NCI-H1092 (cell line): ENCODE data around the gene COPS3.
A peak's percentile ranks its signal among the peaks of the same experiment; 100 is the strongest.

Experiments
- DNase-seq: peaks from one replicate; lab custom pipeline; 2025; lab: John Stamatoyannopoulos, UW

COPS3 gene

DNA sequence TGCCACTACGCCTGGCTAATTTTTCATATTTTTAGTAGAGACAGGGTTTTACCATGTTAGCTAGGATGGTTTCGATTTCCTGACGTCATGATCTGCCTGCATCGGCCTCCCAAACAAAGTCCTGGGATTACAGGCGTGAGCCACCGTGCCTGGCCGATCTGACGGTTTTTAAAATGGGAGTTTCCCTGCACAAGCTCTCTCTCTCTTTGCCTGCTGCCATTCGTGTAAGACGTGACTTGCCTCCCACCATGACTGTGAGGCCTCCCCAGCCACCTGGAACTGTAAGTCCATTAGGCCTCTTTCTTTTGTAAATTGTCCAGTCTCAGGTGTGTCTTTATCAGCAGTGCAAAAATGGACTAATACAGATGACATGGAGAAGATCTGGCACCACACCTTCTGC is 39.4 kb downstream of the COPS3 start:
- DNase-seq = no peak

DNA sequence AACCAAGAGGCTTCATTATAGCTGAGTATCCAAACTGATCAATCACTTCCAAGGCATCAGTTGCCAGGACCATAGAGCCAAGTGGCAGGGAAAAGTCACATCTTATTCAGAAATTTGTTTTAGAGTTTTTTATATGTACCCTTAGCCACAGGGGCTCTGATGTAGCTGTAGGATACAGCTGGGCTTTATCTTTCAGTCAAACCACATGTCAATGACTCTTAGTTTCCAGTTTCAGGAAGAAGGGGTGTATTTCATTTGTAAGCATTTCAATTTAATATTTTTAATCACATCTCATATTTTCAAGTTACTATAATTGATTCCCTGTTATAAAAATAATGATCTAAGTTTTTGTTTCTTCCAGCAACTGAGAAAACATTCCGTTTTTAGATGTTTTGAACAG is 41.2 kb downstream of the COPS3 start:
- no peak for DNase-seq

DNA sequence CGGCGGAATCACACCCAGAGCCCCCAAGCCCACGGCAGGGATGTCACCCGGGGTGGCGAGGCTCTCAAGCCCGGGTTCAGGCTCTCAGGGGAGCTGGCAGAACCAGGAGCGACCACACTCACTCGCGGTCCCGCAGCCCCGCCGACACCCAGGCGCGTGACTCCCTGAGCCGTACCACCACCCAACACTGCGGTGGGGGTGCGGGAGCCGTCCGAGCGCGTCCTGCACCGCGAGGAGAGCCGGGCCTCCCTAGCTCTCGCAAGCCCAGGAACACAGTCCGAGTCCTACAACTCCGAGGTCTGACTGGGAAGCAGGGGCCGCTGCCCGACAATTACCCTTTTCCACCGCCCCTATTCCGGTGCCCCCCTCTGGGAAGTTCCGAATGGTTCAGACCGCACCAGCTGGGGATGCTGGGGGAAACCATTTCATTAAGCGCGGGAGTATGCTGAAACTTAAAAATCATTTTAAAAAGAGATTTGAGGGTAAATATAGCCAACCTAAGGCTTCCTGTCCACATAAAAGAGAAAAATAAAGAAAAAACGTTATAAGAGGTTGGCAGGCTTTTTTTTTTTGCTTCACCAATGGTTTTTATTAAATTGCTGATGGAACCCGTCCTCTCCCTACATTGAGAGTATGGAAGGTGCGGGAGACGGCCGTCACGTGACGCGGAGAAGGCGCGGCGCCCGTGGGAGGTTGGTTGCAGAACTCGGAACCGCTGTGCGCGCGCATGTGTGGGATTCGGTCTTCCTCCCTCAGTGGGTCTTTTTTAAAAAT is 43.8 kb downstream of the COPS3 start, which contains the start of gene FLCN:
Gene FLCN, minus strand, starts transcription at position 143 of the 774 bp plus-strand sequence. CDS start 9,031 bp downstream, outside the sequence.
- DNase-seq = peak; percentile 75

DNA sequence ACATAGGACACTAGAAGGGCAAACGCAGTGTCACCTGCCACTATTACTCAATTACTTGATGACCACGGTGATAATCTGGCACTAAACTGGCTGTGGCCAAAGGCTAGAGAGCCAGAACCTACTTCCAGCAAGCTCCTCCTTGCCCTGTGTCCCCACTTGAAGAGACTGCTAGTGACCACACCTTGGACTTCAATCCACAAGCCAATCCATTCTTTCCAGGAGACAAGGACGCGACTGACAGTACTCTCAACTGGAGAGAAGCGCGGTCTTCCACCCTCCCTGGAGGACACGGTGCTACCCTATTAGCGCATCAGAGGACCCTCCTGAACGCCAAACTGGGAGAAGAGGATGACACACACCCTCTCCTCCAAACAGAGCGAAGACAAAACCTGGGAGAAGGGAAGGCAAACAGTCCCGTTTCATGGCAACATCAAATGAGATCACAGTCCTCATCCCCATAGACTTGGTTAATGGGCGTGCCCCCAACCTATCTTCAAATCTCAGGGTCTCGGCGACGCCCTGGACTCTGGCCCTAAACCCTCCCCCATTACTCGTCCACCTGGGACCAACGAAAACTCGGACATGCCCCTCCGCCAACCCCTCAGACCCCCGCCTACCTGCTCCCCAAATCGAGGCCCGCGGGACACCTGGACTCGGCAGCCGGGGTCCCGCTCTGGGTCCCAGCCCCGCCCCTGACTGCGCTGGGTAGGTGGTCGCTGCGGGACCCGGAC is 44.6 kb downstream of the COPS3 start:
- no peak for DNase-seq

DNA sequence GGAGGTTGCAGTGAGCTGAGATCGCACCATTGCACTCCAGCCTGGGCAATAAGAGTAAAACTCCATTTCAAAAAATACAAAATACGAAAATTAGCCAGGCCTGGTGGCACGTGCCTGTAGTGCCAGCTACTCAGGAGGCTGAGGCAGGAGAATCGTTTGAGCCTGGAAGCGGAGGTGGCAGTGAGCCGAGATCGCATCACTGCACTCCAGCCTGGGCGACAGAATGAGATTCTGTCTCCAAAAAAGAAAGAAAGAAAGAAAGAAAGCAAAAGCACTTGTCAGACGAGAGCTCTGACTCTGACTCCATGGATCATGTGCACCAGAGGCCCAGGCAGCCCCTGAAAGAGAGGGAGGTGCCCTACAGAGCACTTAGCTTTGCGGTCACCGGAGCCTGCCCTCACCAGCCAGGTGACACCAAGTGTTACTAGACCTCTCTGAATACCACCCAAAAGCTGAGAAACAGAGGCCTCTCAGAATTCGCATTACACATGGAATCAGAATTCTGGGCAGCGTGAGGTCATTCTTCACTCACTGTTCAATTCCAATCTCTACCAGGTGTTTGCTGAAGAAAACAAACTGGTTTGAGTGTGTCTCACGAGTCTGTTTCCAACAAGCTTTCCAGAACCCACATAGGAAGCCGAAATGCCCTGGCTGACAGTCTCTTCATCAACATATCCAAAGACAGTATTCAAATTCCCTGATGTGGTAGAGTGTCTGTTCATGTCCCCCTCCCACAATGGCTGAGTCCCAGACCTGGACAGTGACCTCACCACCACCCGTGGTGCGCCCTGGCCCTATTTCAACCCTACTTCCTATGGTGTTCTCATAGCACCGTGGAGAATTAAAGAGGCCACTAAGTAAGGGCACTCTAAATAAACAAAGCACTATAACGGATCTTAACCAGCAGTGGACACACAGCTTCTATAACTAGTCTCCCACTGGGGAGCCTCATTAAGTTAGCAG is 45.6 kb downstream of the COPS3 start:
- DNase-seq = no peak

DNA sequence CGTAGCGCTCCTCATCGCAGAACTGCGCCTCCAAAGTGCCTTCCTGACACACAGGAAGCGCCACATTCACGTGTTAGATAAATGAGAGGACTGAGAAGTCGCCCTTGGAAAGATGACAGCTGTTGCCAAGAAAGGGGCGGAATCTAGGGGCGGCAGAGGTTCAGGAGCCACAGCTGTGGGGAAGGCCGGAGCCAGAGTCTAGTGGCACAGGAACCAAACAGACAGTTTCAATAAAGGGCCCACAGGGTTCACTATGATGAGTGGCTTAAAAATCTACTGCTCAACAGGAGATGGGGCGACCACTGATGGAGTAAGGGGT is 48.8 kb downstream of the COPS3 start:
- no peak for DNase-seq

DNA sequence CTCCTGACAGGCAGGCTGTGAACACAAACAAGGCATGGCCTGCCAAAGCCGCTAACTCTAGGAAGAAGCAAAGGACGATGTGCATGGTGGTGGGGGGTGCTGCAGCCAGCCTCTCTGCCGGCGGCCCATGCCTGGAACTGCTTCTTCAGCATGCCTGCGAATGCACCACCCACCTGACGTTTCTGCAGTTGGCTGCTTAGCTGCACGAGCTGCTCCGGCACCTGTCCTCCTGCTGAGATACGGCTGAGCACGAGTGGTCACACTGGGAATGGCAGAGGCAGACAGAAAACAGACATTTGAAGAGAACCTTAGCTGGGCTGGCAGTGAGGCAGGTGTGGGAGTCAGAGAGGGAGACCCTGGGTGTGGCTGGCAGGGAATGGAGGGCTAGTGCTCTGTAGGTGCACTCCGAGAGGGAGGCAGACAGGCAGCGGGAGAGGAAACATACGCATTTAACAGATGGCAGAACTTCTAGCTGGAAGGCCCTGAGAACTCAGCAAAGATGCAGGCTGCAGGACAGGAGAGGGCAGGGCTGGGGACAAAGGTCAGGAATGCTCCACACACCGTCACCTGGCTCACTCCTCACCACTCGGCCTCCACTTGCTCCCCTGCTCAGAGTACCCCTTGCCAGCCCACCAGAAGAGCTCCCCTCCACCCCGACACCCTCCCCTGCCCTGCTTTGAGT is 49.3 kb downstream of the COPS3 start:
- no peak for DNase-seq

DNA sequence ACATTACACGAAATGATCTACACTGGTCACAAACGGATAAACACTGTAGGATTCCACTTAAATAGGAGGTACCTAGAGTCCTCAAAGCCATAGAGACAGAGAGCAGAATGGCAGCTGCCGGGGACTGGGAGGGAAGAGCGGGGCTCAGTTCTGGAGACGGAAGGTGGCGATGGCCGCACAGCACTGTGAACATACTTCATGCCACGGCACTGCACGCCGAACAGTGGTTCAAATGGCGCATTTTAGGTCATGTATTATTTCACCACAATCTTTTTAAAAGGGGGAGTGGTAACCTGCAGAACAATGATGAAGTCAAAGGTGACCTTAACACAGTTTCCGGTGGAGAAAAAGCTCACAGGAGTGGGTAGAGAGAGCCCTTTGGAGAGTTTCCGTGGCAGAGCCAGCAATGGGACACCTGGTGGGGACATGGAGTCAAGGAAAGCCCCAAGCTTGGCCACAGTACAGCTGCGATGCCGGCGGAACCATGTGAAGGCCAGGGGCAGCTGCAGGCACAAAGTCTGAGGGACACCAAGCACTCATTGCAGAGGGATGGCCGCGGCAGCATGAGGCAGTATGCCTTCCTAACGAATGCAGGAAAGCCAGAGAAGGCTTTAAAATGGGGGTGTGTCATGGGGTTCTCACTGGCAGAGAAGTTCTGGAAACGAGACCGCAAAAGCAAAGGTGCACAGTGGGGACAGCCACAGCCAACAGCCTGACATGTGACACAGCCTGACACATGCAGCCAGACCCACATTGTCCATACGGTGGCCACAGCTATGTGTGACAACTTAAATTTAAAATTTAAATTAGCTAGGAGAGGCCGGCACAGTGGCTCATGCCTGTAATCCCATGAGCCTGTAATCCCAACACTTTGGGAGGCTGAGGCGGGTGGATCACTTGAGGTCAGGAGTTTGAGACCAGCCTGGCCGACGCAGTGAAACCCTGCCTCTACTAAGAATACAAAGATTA is 51.3 kb downstream of the COPS3 start:
- no peak for DNase-seq

DNA sequence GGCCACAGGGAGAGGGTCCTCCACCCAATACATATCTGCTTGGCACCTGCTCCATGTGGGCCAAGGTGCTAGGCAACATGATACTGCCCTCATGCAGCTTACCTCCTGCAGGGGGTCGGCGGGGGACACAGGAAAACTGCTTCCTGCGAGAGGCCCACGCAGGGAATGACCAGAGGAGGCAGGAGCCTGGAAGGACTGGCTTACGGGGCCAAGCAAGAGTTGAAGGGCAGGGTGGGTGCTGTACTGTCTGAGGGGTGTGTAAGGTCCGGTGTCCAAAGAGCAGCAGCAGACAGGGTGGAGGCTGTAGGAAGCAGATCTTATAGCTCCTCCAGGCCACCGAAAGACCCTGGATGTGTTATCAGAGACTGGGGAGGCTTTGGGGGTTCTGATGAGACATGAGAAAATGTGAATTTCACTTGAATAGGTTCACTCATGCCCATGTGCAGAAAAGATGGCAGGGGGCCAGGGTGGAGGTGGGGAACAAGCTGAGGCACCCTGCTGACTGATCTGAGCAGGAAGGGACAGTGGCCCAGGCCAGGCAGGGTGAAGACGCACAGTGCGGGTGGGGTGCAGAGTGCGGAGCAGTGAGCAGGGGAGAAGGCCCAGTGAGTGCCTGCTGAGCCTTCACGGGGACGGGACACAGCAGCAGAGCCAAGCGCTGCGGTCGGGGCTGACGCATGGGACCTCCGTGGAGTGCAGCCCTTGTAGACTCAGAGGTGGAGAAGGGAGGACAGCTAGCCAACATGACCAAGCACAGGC is 52.3 kb downstream of the COPS3 start:
- DNase-seq = no peak

DNA sequence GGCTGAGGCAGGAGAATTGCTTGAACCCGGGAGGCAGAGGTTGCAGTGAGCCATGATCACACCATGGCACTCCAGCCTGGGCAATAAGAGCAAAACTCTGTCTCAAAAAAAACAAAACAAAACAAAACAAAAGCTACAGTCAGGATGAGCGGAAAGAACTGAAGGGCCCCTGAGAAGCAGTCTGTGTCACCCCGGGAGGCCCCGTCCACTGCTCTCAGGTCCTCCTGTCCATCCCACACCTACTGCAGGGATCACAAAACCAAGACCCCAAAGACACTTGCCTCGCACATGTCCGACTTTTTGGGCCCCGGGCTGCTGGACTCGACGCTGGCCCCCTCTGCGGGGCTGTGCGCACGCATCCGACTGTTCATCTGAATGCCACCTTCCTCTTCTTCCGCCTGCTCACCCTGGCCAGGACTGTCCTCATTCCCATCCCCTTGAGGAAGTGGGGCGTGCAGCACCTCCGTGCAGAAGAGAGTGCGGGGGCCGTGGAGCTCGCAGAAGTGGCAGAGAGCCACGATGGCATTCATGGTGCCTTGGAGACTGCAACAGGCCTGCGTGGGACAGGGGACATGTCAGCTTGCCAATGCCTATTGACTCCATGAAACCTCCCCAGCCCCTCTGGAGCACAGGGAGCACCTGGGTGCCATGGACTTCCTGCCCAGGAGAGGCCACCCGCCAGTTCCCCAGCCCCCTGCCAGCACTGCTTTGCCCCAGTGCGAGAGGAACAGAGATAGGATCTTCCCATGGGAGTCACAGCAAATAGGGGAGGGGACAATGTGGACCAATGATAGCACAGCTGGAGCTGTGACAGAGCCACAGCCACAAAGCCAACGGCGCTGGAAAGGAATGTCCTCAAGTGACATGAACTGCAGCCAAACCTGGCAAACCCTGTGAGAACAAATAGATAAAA is 53.2 kb downstream of the COPS3 start:
- no peak for DNase-seq

DNA sequence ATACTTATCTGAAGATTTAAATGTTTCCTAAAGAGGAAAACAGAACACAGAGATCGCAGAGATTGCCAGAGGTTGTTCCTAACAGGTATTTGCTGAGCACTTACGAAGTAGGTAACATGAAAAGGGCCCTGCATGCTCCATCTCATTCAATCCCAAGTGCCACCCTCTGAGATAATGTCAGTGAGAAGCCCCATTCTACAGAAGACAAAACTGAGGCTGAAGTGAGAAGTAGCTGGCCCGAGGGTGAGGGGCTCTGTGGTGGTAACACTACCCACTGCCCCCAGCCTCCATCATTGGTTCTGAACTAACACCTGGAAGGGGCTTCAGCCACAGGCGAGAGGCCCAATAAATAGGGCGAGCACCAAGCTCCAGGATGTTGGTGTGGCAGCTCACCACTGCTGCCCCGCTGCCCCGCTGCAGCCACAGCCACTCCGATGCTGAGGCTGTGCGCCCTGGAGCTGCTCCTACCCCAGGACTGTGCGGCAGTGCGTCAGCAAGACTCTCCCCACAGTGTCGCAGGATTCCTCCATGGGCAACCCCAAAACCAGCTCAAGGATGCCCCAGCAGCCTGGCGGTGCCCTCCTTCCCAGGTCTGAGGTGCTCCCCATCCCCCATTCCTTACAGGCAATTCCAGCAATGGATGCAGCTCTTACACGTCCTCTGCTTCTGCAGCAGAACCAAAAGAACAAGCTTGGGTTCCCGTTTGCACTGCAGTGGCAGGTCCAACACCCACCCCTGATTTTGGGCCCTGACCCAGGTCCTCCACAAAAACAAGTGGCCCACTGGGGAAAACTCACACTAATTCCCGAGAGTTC is 54.4 kb downstream of the COPS3 start:
- DNase-seq = no peak

DNA sequence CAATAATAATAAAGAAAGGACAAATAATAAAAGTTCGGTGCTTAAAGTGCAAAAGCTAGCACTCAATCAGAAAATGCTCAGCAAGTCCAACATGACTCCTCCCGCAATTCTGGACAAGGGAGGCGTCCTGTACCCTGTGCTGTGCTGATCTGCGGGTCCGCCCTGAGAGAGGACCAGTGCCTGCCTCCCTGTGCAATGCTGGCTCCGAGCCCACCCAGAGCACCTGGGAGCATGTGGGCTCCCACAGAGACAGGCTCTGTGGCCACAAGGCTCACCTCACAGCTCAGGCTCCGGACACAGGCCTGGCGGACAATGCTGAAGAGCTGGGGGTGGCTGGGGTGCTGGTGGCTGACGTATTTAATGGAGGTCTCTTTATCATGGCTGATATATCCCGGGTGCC is 55.1 kb downstream of the COPS3 start:
- DNase-seq = no peak

DNA sequence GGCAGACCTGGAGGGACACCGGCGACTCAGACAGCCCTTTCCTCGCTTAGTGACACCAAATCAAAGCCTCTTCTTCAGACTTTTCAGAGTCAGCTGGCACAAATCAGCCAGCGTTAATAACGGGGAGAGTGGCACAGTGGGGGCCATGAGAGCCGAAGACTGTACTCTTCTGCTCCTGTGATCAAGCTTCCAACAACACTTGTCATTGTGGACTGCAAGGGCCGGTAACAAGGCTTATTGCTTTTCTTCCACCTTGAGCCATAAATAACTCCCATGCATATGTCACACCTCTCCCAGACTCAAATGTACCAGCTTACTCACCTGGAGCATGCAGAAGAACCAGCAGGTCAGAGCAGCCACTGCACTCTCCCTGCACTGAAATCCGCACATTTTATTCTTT is 56.9 kb downstream of the COPS3 start:
- DNase-seq = no peak

DNA sequence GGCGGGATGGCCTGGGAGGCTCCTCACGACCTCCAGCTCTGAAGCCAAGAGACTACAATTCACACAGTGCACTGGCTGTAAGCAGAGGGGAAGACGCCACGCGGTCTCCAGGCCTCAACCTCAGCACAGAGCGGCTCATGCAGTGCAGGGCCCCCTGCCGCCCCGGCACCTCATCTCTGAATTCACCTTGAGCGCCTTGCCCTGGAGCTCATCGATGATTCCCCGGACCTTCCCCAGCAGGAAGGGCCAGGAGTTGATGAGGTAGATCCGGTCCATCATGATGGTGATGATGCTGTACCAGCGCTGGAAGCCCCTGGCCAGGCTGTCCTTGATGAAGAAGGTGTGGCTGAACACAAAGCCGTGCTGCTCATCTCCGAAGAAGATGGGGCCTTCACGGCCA is 57.3 kb downstream of the COPS3 start:
- no peak for DNase-seq

DNA sequence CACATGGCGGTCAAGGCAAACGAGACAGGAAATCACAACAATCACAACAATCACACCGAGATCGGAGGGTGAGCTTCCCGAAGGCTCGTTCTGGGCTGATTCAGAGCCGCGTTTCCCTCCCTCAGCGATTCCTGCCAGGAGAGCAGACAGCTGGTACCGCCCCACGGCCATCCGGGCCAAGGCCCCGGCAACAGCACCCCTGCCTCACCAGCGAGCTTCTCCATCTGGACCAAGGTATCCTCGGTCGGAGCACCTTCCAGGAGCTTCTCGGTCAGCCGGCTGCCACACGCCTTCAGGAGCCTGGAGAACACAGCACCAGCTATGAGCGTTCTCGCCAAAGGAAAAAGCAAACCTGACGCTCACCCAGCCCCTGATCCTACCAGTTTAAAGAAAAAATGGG is 59.7 kb downstream of the COPS3 start:
- no peak for DNase-seq

DNA sequence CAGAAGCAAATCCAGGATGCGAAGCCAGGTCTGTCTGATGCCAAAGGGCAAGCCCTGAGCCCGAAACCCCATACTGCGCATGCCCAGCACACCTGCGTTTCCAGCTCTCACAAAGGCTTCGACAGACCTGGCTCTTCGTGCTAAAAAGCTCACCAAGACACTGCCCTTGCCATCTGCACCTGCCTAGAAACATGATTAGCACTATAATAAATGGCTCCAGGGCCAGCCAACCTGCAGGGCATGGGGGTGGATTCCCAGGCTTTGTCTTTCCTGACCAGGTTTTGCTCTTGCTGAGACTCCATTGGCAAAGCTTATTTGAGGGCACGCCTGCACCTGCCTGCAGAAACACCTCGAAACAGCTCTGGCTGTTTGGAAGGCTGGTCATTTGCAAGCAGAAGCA is 60.5 kb downstream of the COPS3 start:
- no peak for DNase-seq

DNA sequence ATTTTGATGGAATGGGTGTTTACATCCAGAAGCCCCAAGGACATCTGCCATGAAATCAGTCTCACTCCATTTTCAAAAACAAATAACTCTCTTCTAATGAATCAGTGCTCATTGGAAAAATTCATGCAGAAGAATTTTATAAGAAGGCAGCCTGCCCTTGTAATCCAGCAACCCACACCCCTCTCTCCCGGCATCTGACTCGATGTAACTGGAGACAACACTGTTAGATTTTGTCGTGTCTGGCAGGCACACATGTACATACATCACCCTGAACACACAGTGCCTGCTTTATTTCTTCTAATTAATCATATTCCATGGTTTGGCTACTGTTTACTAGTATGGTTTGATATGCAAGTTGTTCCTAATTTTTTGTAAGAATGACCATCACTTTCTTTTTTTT is 63.1 kb downstream of the COPS3 start:
- DNase-seq = no peak

DNA sequence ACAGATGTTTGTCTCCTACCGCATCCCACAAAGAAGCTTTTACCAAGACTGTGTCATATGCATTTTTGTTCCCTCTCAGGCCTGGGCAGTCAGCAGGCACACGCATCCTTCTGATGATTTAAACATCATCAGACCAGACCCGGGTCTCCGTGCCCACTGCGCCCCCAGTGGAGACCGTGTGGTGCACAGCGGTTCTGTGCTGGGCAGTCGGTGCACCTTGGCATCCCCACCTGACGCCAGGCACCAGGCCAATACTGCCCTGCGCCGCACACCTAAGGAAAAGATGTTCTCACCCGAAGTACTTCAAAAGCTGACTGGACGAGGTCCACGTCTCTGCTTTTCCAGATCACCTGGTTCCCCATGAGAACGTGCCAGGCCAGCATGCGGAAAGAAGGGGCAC is 64.3 kb downstream of the COPS3 start:
- DNase-seq = no peak
